Aorta (tissue), 5 donors: ENCODE measurements around the gene SLX4IP. TPM values are rescaled to one million over a fixed set of nuclear protein-coding genes. Genes with fewer than 3 reads are reported as not detected.

ENCODE experiments used
- ATAC-seq: fragments of 200-7000 bp; cut with Tn5 transposase; one replicate; pipeline ENCODE4 v1.9.1; 2022; ENCODE audit warnings: moderate library complexity; ENCODE audit not compliant: low FRiP score
- DNase-seq, 2 donors: peaks; one replicate each; pipeline ENCODE4 v3.0.0-alpha.2; 2020
- H3K27ac ChIP-seq, 2 donors: one replicate each; pipeline ENCODE4 v1.5.1; 2013; ENCODE audit warnings: low read length in 2 of 2, mild to moderate bottlenecking in 2 of 2, moderate library complexity in 2 of 2, control low read depth in 1 of 2, inconsistent platforms in 1 of 2, low read depth in 1 of 2
- H3K27me3 ChIP-seq, 2 donors: one replicate each; pipeline ENCODE4 v1.6.1; 2013; ENCODE audit warnings: control low read depth in 1 of 2, low read length in 1 of 2, mild to moderate bottlenecking in 1 of 2, moderate library complexity in 1 of 2; ENCODE audit not compliant: insufficient read depth in 2 of 2, control insufficient read depth in 1 of 2
- H3K36me3 ChIP-seq, 2 donors: one replicate each; pipeline ENCODE4 v1.6.1; 2013; ENCODE audit warnings: control low read depth in 1 of 2, low read length in 1 of 2, mild to moderate bottlenecking in 1 of 2; ENCODE audit not compliant: insufficient read depth in 2 of 2, control insufficient read depth in 1 of 2
- H3K4me1 ChIP-seq, 2 donors: one replicate each; pipeline ENCODE4 v1.6.1; 2013; ENCODE audit warnings: low read length in 2 of 2, control low read depth in 1 of 2, mild to moderate bottlenecking in 1 of 2, moderate library complexity in 1 of 2; ENCODE audit not compliant: insufficient read depth in 2 of 2, control insufficient read depth in 1 of 2
- H3K4me3 ChIP-seq, 2 donors: one replicate each; pipeline ENCODE4 v1.5.1; 2013; ENCODE audit warnings: low read length in 2 of 2, control low read depth in 1 of 2, mild to moderate bottlenecking in 1 of 2
- H3K9me3 ChIP-seq: one replicate; pipeline ENCODE4 v1.6.1; 2013; ENCODE audit warnings: mild to moderate bottlenecking, low read length; ENCODE audit not compliant: control insufficient read depth
- WGBS, 2 donors: extraction: QIAGEN DNeasy Blood & Tissue Kit; methylation state at CpG; one replicate each; pipeline ENCODE4 v1.1.7; 2013; 5-methylcytosine and 5-hydroxymethylcytosine counted together
- intact Hi-C, 2 donors: fragments of 100-400 bp; cut with DNase I; formaldehyde crosslinking; loops; one replicate each; pipeline versions ENCODE4 v1.14.2 to v1.15.0; 2022
- polyA plus RNA-seq, 2 donors: library from polyadenylated mRNA; stranded (reverse); fragments of 200-250 nt; gene quantifications; one replicate each; pipeline ENCODE4 v1.2.3, GENCODE V29; 2013
- total RNA-seq, 2 donors: library from RNA; stranded (reverse); fragmentation: NEBNext Ultra II Directional; extraction: Animal tissue kit (Norgen Biotek cat#: 25700); gene quantifications; one replicate each; pipeline ENCODE4 v1.2.1, GENCODE V29; 2021
- donor health status: healthy with polysubstance abuse.
- donor health status: Bipolar disorder and iron deficiency.
- donor health status: DM: no; HTN: no; CAD: no.
- donor health status: DM: no; HTN: no; CAD: no.
- donor health status: DM: yes; HTN: yes; CAD: no.

The SLX4IP gene
- total and polyA plus RNA-seq, 4 donors: 1.4 to 5.6 (median 3.3) TPM

DNA sequence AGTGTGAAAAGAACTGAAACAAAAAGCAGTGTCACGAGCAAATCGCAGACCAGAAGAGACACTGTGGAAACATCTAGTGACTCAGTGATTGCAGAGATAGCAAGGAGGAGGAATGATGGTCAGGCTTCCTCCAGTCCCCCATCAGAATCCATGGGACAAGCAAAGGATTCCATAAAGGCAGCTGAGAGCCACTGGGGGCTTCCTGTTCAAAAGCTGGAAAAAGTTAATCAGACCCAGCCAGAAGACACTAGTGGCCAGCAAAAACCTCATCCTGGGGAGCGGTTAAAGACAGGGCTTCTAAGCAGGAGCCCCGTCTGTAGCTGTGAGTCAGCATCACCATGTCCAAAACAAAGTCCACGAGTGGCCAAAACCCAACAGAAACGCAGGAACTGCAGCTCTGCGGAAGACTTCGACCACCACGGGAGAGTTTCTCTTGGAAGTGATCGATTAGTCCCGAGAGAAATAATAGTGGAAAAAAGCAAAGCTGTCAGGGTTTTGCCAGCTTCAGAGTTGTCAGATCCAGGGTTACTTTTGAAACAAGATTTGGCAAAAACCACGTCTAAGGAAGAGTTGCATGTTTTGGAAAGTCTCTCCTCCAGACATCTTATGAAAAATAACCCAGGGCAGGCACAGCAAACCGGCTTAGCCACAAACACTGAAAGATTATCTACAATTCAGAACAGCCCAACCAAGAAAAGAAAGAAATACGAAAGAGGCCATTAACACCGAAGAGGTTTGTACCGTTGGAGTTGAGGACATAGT, 187.7 kb downstream of the SLX4IP start:
- no peaks in the 10 kb centered on the region for H3K27me3 ChIP-seq
- peak overlapping the region; percentile 80 to 93 for H3K27ac ChIP-seq
- H3K9me3 ChIP-seq: no peaks in the 10 kb centered on the region
- H3K4me3 ChIP-seq: peak overlapping the region; percentile 22 to 61
- DNase-seq (peak in 1 of 2 donors; percentile 82), ATAC-seq (peak; percentile 92)
- no peaks in the 10 kb centered on the region for H3K36me3 ChIP-seq
- peaks cover 0 to 3% of the 10 kb centered on the region in 2 donors for H3K4me1 ChIP-seq
- 5% methylated on average over 16 of the region's 16 CpGs for WGBS, 2 donors
- intact Hi-C loops: no loop called here

DNA sequence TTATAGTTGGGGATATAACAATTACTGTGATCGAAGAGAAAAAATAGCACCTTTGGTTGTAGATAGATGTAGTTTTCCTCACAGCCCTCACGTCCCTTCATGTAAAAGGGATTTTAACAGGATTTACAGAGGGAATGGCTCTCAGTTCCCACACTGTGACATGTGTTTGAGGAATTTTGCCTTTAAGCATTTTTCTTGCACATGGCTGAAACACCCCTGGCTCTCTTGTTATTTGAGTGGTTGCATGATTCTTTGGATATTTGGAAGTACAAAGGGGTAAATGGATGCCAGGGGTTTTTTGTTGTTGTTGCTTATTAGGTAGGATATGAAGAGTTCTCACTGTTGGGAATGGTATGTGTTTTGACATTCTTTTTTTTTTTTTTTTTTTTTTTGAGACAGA, 190.5 kb downstream of the SLX4IP start:
- no peak for ATAC-seq
- H3K9me3 ChIP-seq: no peaks in the 10 kb centered on the region
- intact Hi-C loops: no loop called here
- 25 to 42% methylated on average over 2 of the region's 2 CpGs for WGBS, 2 donors
- no peaks in the 10 kb centered on the region for H3K27me3 ChIP-seq
- peaks cover 3% of the 10 kb centered on the region in 2 donors for H3K4me1 ChIP-seq
- H3K36me3 ChIP-seq: no peaks in the 10 kb centered on the region
- no peak for DNase-seq
- H3K4me3 ChIP-seq: no peak overlapping the region
- H3K27ac ChIP-seq: no peak overlapping the region

DNA sequence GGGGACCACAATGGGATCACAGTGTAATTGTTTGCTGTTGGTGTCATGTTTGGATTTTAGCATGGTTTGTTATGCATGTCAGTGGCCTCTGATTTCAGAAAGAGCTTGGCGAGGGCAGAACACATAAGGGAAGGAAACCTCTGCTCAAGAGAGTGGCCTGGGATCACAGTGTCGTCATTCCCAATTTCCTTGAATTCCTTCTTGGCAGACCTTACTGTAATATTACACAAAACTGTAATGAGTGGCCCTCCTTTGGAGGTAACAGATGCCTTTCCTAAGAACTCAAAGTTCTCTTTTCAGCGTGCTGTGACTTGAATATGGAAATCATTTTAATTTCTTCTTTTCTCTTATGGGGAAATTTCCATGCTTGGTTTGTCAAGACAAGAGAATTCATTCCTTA, 191.8 kb downstream of the SLX4IP start:
- Histone ChIP-seq H3K4me3 (no peak overlapping the region), H3K36me3 (no peaks in the 10 kb centered on the region), H3K27me3 (no peaks in the 10 kb centered on the region), H3K27ac (no peak overlapping the region), H3K9me3 (no peaks in the 10 kb centered on the region), H3K4me1 (peaks cover 3 to 7% of the 10 kb centered on the region in 2 donors)
- intact Hi-C loops: no loop called here
- 37 to 43% methylated on average over 3 of the region's 3 CpGs for WGBS, 2 donors
- no peak for DNase-seq
- ATAC-seq: no peak

DNA sequence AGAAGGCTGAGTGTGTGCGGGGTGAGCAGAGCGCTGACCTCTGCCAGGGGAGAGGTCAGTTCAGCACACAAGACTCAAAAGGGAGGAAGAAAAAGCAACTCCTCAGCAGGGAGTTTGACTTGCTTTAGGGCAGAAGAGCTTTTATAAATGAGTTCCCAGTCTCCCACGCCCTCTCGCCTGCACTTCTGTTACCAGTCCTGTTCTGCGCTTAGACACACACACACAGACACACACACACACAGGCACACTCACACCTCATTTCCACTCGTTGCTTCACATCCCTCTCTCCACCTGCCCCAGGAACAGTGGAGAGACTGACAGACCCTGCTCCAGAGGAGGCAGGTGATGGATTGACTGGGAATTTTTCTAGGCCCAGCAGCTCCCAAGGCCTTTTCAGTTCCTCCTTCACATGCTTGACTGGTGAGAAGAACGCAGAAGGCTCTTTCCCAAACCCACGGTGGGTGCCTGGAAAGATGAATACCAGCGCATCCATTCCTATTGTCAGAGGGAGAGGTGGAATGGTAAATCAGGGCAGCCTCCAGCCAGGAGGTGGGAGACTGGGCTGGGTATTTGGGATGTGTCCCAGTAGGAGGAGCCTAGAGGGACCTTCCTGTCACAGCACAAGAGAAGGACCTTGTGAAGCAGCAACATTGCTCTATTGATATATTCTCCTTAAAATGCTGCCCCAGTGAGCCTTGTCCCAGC, 195.0 kb downstream of the SLX4IP start:
- ATAC-seq (no peak), DNase-seq (no peak)
- H3K9me3 ChIP-seq: no peaks in the 10 kb centered on the region
- intact Hi-C loops: no loop called here
- H3K27ac ChIP-seq: no peak overlapping the region
- H3K36me3 ChIP-seq: no peaks in the 10 kb centered on the region
- whole genome bisulfite sequencing, 2 donors: 81 to 87% methylated on average over 9 of the region's 9 CpGs
- peaks cover 6 to 7% of the 10 kb centered on the region in 2 donors for H3K4me1 ChIP-seq
- H3K4me3 ChIP-seq: no peak overlapping the region
- H3K27me3 ChIP-seq: no peaks in the 10 kb centered on the region

DNA sequence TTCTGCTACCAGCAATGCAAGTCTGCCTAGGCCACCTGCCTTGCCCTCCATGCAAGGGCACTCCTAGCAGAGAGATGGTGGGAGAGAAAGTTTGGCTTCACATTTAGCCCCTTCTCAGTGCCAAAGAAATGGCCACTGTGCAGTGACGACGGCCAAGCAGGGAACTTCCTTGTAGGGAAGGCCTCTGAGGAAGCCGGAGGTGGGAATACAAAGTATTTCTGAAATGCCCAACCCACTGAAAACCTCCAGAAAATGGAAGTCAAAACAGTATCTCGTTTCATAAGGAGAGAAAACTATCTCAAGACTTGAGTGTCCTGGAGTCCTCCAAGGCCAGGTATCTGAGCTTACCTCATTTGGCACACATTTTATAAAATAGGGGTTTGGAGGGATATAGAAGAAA, 196.0 kb downstream of the SLX4IP start:
- Histone ChIP-seq H3K9me3 (no peaks in the 10 kb centered on the region), H3K27ac (no peak overlapping the region), H3K4me1 (peaks cover 6 to 15% of the 10 kb centered on the region in 2 donors), H3K27me3 (no peaks in the 10 kb centered on the region), H3K36me3 (no peaks in the 10 kb centered on the region), H3K4me3 (no peak overlapping the region)
- ATAC-seq: no peak
- 12 to 17% methylated on average over 4 of the region's 4 CpGs for WGBS, 2 donors
- intact Hi-C loops: no loop called here
- DNase-seq: no peak

DNA sequence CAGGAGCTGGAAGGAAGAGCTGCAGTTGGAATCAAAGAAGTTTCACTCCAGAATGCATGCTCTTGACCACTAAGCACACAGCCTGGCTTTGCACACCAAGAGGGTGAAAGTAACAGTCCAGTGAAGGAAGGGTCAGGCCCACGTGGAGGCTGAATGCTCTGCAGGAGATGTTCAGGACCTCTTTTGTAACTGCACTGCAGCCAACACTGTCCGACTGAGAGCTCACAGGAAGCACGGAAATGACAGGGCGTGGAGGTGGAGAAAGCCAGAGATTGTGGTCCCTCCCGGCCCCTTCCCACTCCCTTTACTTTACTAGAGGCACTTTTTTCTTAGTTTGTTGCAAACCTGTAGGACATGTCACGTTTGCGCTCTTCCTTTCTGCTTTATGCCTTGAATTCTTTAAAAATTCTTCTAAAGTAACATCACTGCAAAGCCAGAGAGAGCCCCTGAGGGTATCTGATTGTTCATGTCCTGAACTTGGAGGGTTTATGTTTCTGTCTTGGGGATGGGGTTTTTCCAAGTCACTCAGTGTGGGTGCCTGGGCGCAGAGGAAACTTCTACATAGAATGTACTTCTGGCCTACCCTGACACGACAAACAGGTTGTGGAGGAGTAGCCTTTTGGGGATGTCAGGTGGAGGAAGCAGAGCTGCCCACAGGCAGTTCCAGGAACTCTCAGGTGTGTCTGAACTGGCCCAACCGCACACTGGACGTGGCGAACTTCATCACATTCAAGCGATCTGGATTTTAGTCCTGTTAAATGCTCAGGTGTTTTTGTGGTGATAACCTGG, 197.8 kb downstream of the SLX4IP start:
- intact Hi-C loops: no loop called here
- H3K36me3 ChIP-seq: no peaks in the 10 kb centered on the region
- ATAC-seq: no peak
- no peaks in the 10 kb centered on the region for H3K9me3 ChIP-seq
- no peak overlapping the region for H3K4me3 ChIP-seq
- no peak overlapping the region for H3K27ac ChIP-seq
- no peaks in the 10 kb centered on the region for H3K27me3 ChIP-seq
- peaks cover 8 to 16% of the 10 kb centered on the region in 2 donors for H3K4me1 ChIP-seq
- no peak for DNase-seq
- 88 to 91% methylated on average over 13 of the region's 13 CpGs for WGBS, 2 donors

DNA sequence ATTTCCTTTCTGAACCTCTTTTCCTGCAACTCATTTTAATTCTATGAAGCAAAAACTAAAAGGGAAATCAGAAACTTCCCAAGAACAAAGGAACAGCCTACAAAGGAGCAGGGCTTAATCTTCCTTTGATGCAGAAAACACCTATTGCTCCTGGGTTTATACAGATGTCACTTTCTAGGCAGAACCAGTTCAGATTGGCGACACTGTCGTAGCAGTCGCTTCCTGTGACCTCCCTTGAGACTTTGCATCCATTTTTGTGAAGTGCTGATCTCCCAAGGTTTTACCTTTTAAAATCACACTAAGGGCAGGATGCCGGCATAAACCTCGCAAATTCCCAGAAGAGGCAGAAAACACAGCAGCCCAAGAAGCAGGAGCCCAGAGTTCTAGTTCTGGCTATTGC, 198.6 kb downstream of the SLX4IP start:
- intact Hi-C loops: no loop called here
- DNase-seq (no peak), ATAC-seq (no peak)
- Histone ChIP-seq H3K4me1 (peaks cover 8 to 16% of the 10 kb centered on the region in 2 donors), H3K36me3 (no peaks in the 10 kb centered on the region), H3K9me3 (no peaks in the 10 kb centered on the region), H3K4me3 (no peak overlapping the region), H3K27ac (peak overlapping the region in 1 of 2 donors; percentile 95), H3K27me3 (no peaks in the 10 kb centered on the region)
- WGBS, 2 donors: 86 to 93% methylated on average over 5 of the region's 5 CpGs

DNA sequence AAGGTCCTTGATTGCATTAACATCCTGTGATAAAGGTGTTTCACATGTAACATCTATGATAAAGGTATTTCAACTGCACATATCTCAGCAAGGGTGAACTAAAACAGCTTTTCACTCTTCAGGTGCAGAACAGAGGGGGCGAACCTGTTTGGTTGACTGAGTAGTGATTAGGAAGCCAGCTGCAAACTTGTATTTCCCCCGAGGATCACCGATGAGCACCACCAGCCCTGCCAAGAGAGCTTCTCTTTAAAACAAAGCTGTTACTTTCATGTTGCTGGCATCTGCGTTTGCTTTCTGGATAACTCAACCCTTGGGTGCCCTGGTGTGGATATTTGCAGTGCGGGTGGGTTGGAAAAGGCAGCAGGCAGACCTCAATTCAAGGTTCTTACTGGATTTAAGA, 199.1 kb downstream of the SLX4IP start:
- Histone ChIP-seq H3K27ac (peak overlapping the region; percentile 33 to 95), H3K9me3 (no peaks in the 10 kb centered on the region), H3K4me3 (no peak overlapping the region), H3K36me3 (no peaks in the 10 kb centered on the region), H3K4me1 (peaks cover 8 to 16% of the 10 kb centered on the region in 2 donors), H3K27me3 (no peaks in the 10 kb centered on the region)
- 24 to 26% methylated on average over 5 of the region's 5 CpGs for WGBS, 2 donors
- ATAC-seq (no peak), DNase-seq (no peak)
- intact Hi-C loops: no loop called here
